ENCODE data around the gene SGMS1.

DNA sequence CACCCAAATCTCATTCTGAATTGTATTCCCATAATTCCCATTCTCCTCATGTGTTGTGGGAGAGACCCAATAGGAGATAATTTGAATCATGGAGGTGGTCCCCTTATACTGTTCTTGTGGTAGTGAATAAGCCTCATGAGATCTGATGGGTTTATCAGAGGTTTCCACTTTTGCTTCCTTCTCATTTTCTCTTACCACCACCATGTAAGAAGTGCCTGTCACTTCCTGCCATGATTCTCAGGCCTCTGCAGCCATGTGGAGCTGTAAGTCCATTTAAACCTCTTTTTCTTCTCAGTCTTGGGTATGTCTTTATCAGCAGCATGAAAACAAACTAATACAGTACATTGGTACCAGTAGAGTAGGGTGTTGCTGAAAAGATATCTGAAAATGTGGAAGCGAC is 274.2 kb downstream of the SGMS1 start:
- TF ChIP-seq CTCF (IDR thresholded peaks at IDR 0.05; ENCODE audit: insufficient read depth, low read depth, low read length) (no peak), EZH2 (IDR thresholded peaks at IDR 0.05; ENCODE audit: insufficient read depth, low read length) (no peak)
